Lower lobe of right lung (tissue), 2 donors: ENCODE data around the gene SLC7A5. TPM values are rescaled to one million over a fixed set of nuclear protein-coding genes. Genes with fewer than 3 reads are reported as not detected.
"Not testable (repeated sequence)": the region's sequence is repeated elsewhere in the genome, so short reads cannot be mapped to it uniquely, and the experiment has no call there.

Experiments
- ATAC-seq, 2 donors: fragments of 200-7000 bp; cut with Tn5 transposase; one replicate each; pipeline ENCODE4 v1.9.1; 2020 to 2022; ENCODE audit warnings: mild to moderate bottlenecking in 2 of 2, moderate library complexity in 2 of 2
- DNase-seq: peaks from one replicate; pipeline ENCODE4 v3.0.0-alpha.2; 2020
- H3K27ac ChIP-seq: fragments of 200-600 bp; one replicate; pipeline ENCODE4 v1.8.0; 2022
- H3K27me3 ChIP-seq: fragments of 200-600 bp; one replicate; pipeline ENCODE4 v1.8.0; 2022; ENCODE audit warnings: low read depth
- H3K36me3 ChIP-seq: fragments of 200-600 bp; one replicate; pipeline ENCODE4 v1.8.0; 2022; ENCODE audit warnings: mild to moderate bottlenecking
- H3K4me1 ChIP-seq: fragments of 200-600 bp; one replicate; pipeline ENCODE4 v1.8.0; 2022
- H3K4me3 ChIP-seq: fragments of 200-600 bp; one replicate; pipeline ENCODE4 v1.8.0; 2022; ENCODE audit warnings: mild to moderate bottlenecking
- H3K9me3 ChIP-seq: fragments of 200-600 bp; one replicate; pipeline ENCODE4 v1.8.0; 2022
- CTCF ChIP-seq: fragments of 200-600 bp; IDR thresholded peaks from one replicate; pipeline ENCODE4 v1.8.0; 2022; ENCODE audit warnings: antibody characterized with exemption, mild to moderate bottlenecking
- intact Hi-C: fragments of 100-400 bp; cut with DNase I; formaldehyde crosslinking; loops from one replicate; pipeline ENCODE4 v1.11.0; 2022
- total RNA-seq: library from RNA; stranded (reverse); fragmentation: NEBNext Ultra II Directional; extraction: Animal tissue kit (Norgen Biotek cat#: 25700); gene quantifications from one replicate; pipeline ENCODE4 v1.2.1, GENCODE V29; 2021
- donor health status: DM: no; HTN: yes; CAD: no; lungs with severe emphysema.

SLC7A5 gene
- total RNA-seq, 1 donor from 2014 or later = 10.7 TPM

GRCh38 chr16:87828071-87828906 is 41.0 kb downstream of the SLC7A5 start:
- no peak overlapping the region for H3K27ac ChIP-seq
- H3K27me3 ChIP-seq = peaks cover 8% of the 10 kb centered on the region
- no peak for TF ChIP-seq CTCF
- no peak overlapping the region for H3K4me3 ChIP-seq
- no peak for DNase-seq
- H3K36me3 ChIP-seq = peaks cover 14% of the 10 kb centered on the region
- no peak for ATAC-seq
- intact Hi-C loops = no loop called here
- no peaks in the 10 kb centered on the region for H3K4me1 ChIP-seq
- H3K9me3 ChIP-seq = no peaks in the 10 kb centered on the region

- ATAC-seq = not testable (repeated sequence)
These were observed 41.8 kb downstream of the SLC7A5 start for GRCh38 chr16:87827588-87827915.

GRCh38 chr16:87826798-87827587 is 42.3 kb downstream of the SLC7A5 start:
- H3K9me3 ChIP-seq = no peaks in the 10 kb centered on the region
- intact Hi-C loops = no loop called here
- peaks cover 8% of the 10 kb centered on the region for H3K27me3 ChIP-seq
- H3K4me1 ChIP-seq = no peaks in the 10 kb centered on the region
- no peak for DNase-seq
- no peak overlapping the region for H3K27ac ChIP-seq
- TF ChIP-seq CTCF = no peak
- peaks cover under 1% of the 10 kb centered on the region for H3K36me3 ChIP-seq
- no peak for ATAC-seq
- H3K4me3 ChIP-seq = no peak overlapping the region

More at GRCh38 chr16:87827588-87827915, 41.8 kb downstream of the SLC7A5 start:
- H3K27ac ChIP-seq, H3K36me3 ChIP-seq, intact Hi-C loops, H3K4me1 ChIP-seq, H3K27me3 ChIP-seq, H3K4me3 ChIP-seq, H3K9me3 ChIP-seq, DNase-seq: not testable (repeated sequence)

- H3K9me3 ChIP-seq, H3K36me3 ChIP-seq, H3K27me3 ChIP-seq, intact Hi-C loops, ATAC-seq, H3K27ac ChIP-seq, H3K4me1 ChIP-seq, DNase-seq, H3K4me3 ChIP-seq: not testable (repeated sequence)
These were observed 42.9 kb downstream of the SLC7A5 start for GRCh38 chr16:87826407-87826797.

GRCh38 chr16:87825842-87826120 is 43.5 kb downstream of the SLC7A5 start:
- H3K36me3 ChIP-seq, H3K4me3 ChIP-seq, H3K4me1 ChIP-seq, ATAC-seq, intact Hi-C loops, H3K27ac ChIP-seq, DNase-seq, H3K27me3 ChIP-seq, H3K9me3 ChIP-seq: not testable (repeated sequence)

- no peak for ATAC-seq
These were observed 44.1 kb downstream of the SLC7A5 start for GRCh38 chr16:87824991-87825841.

More at GRCh38 chr16:87824991-87825841, 44.1 kb downstream of the SLC7A5 start:
- intact Hi-C loops = no loop called here
- H3K4me3 ChIP-seq = no peak overlapping the region
- H3K9me3 ChIP-seq = no peaks in the 10 kb centered on the region
- H3K27ac ChIP-seq = no peak overlapping the region
- no peaks in the 10 kb centered on the region for H3K36me3 ChIP-seq
- no peak for TF ChIP-seq CTCF
- H3K4me1 ChIP-seq = no peaks in the 10 kb centered on the region
- DNase-seq = no peak
- peaks cover 8% of the 10 kb centered on the region for H3K27me3 ChIP-seq
